GM12878 (cell line): ENCODE data around the gene RAB7B. TPM values are rescaled to one million over a fixed set of nuclear protein-coding genes. Genes with fewer than 3 reads are reported as not detected.

Experiments used
- ATAC-seq: fragments of 200-7000 bp; cut with Tn5 transposase; 3 replicates; pipeline ENCODE4 v1.9.1; 2020; ENCODE audit warnings: mild to moderate bottlenecking, moderate library complexity
- BruUV-seq: library from RNA; stranded (reverse); fragments of 400-500 nt; replicated peaks from 2 replicates; lab custom pipeline; 2021; lab: Mats Ljungman, UMichigan
- CTCF ChIA-PET: fragments of 300-600 bp; sonication (Branson Sonifier 250); formaldehyde crosslinking; extraction: SDS; loops from one replicate; lab custom pipeline; 2021; ENCODE audit warnings: inconsistent platforms; lab: Yijun Ruan, JAX
- POLR2A ChIA-PET: fragments of 350-600 bp; formaldehyde crosslinking; extraction: SDS; loops from one replicate; lab custom pipeline; 2021; ENCODE audit warnings: inconsistent platforms; lab: Charles Lee
- RAD21 ChIA-PET: fragments of 300-600 bp; sonication (Branson Sonifier 250); formaldehyde crosslinking; loops from one replicate; lab custom pipeline; 2023; ENCODE audit warnings: antibody characterized with exemption; ENCODE audit not compliant: unreplicated experiment; lab: Charles Lee
- SMC1A ChIA-PET: fragments of 300-600 bp; sonication (Branson Sonifier 250); formaldehyde crosslinking; loops from one replicate; lab custom pipeline; 2023; ENCODE audit not compliant: unreplicated experiment, uncharacterized antibody; lab: Charles Lee
- DNase-seq: peaks from one replicate; pipeline ENCODE4 v3.0.0-alpha.2; 2011; ENCODE audit warnings: low read depth, low spot score
- FAIRE-seq: peaks from 3 replicates; lab custom pipeline; 2011; peaks lifted over from hg19 to GRCh38; lab: Jason Lieb, UNC
- H2AFZ ChIP-seq: 2 replicates; pipeline ENCODE4 v1.6.0; 2011; ENCODE audit warnings: low read depth, low read length, control low read depth; ENCODE audit not compliant: control insufficient read depth
- H3K27ac ChIP-seq: 2 replicates; pipeline ENCODE4 v1.5.1; 2011; ENCODE audit warnings: control low read depth; ENCODE audit not compliant: control insufficient read depth, insufficient read depth
- H3K27me3 ChIP-seq, 2 experiments: replicated peaks in 1 of 2; 2 replicates each; pipeline versions ENCODE4 v1.6.0 to v1.6.1; 2011; ENCODE audit warnings: low read length in 1 of 2; ENCODE audit not compliant: control insufficient read depth in 2 of 2, insufficient read depth in 2 of 2
- H3K36me3 ChIP-seq, 2 experiments: 2 replicates each; pipeline ENCODE4 v1.5.1; 2011; ENCODE audit warnings: low read length in 1 of 2; ENCODE audit not compliant: control insufficient read depth in 2 of 2, insufficient read depth in 2 of 2
- H3K4me1 ChIP-seq: 2 replicates; pipeline ENCODE4 v1.6.1; 2011; ENCODE audit warnings: mild to moderate bottlenecking, low read length, moderate library complexity, mixed read lengths; ENCODE audit not compliant: control insufficient read depth, insufficient read depth
- H3K4me2 ChIP-seq: 2 replicates; pipeline ENCODE4 v1.6.0; 2011; ENCODE audit warnings: control low read depth; ENCODE audit not compliant: control insufficient read depth, insufficient read depth
- H3K4me3 ChIP-seq: fragments of 200-600 bp; sonication (generic); 2 replicates; pipeline ENCODE4 v1.5.1; 2016
- H3K79me2 ChIP-seq: 2 replicates; pipeline ENCODE4 v1.6.0; 2011; ENCODE audit warnings: low read length; ENCODE audit not compliant: control insufficient read depth, insufficient read depth
- H3K9ac ChIP-seq: 2 replicates; pipeline ENCODE4 v1.8.0; 2011; ENCODE audit warnings: low read length, control low read depth, mixed read lengths; ENCODE audit not compliant: control insufficient read depth, insufficient read depth
- H3K9me3 ChIP-seq: replicated peaks from 3 replicates; pipeline ENCODE4 v1.5.1; 2011; ENCODE audit warnings: mild to moderate bottlenecking, low read length; ENCODE audit not compliant: control insufficient read depth, insufficient read depth
- H4K20me1 ChIP-seq: 2 replicates; pipeline ENCODE4 v1.6.0; 2011; ENCODE audit not compliant: control insufficient read depth, insufficient read depth
- BCLAF1 ChIP-seq: fragments of 450-650 bp; IDR thresholded peaks from 2 replicates; pipeline ENCODE4 v1.6.1; 2017; ENCODE audit warnings: antibody characterized with exemption, mild to moderate bottlenecking, moderate library complexity
- EZH2 ChIP-seq: IDR thresholded peaks from 2 replicates; pipeline ENCODE4 v1.6.1; 2012; ENCODE audit warnings: low read depth, mild to moderate bottlenecking, control low read depth, inconsistent platforms, low read length, borderline replicate concordance; ENCODE audit not compliant: control insufficient read depth
- HSF1 ChIP-seq: fragments of 150-350 bp; IDR thresholded peaks from 2 replicates; pipeline ENCODE4 v1.6.1; 2014; ENCODE audit warnings: mild to moderate bottlenecking, low read depth, low read length
- IKZF1 ChIP-seq: fragments of 450-650 bp; conservative IDR thresholded peaks from 2 replicates; pipeline ENCODE4 v1.6.1; 2017; ENCODE audit warnings: antibody characterized with exemption, mild to moderate bottlenecking
- KDM1A ChIP-seq: fragments of 200-600 bp; sonication (generic); IDR thresholded peaks from 2 replicates; pipeline ENCODE4 v1.6.1; 2016; ENCODE audit warnings: borderline replicate concordance
- MTA2 ChIP-seq: fragments of 450-650 bp; IDR thresholded peaks from 2 replicates; pipeline ENCODE4 v1.6.1; 2016; ENCODE audit warnings: low read depth, mild to moderate bottlenecking, moderate library complexity
- NR2C2 ChIP-seq: IDR thresholded peaks from 2 replicates; pipeline ENCODE4 v1.6.1; 2011; ENCODE audit warnings: borderline replicate concordance, low read depth; ENCODE audit not compliant: control insufficient read depth, insufficient read length
- SIX5 ChIP-seq: IDR thresholded peaks from 2 replicates; pipeline ENCODE4 v1.6.1; 2011; ENCODE audit warnings: mild to moderate bottlenecking, low read depth, low read length, moderate library complexity; ENCODE audit not compliant: severe bottlenecking
- SREBF1 ChIP-seq: IDR thresholded peaks from 2 replicates; pipeline ENCODE4 v1.6.1; 2012; ENCODE audit warnings: mild to moderate bottlenecking, low read length
- SREBF2 ChIP-seq: IDR thresholded peaks from 2 replicates; pipeline ENCODE4 v1.6.1; 2012; ENCODE audit warnings: mild to moderate bottlenecking, low read length
- STAT1 ChIP-seq: fragments of 450-650 bp; conservative IDR thresholded peaks from 2 replicates; pipeline ENCODE4 v1.6.1; 2014; ENCODE audit warnings: antibody characterized with exemption, mild to moderate bottlenecking
- ZBTB11 ChIP-seq: fragments of 450-650 bp; formaldehyde crosslinking; IDR thresholded peaks from 2 replicates; pipeline ENCODE4 v1.5.0; 2022; ENCODE audit warnings: mild to moderate bottlenecking, missing genetic modification characterization
- WGBS: methylation state at CpG from one replicate; pipeline ENCODE4 v1.1.6; 2016; ENCODE audit warnings: low lambda C conversion rate; ENCODE audit not compliant: insufficient replicate concordance, insufficient coverage; ENCODE audit errors: missing lambda C conversion rate; 5-methylcytosine and 5-hydroxymethylcytosine counted together
- in situ Hi-C: fragments of 300-500 bp; cut with MboI; formaldehyde crosslinking; loops from 9 replicates; pipeline ENCODE4 v1.14.3; 2018; ENCODE audit warnings: mixed read lengths
- intact Hi-C: fragments of 100-400 bp; cut with micrococcal nuclease; formaldehyde crosslinking; loops from one replicate; pipeline ENCODE4 v1.14.2; 2022; ENCODE audit not compliant: unreplicated experiment
- polyA plus RNA-seq, 11 experiments: library from polyadenylated mRNA; depleted of rRNA in 4 of 11; unstranded in 6 of 11; stranded (reverse) in 5 of 11; fragments of >200 nt; fragmentation: Nextera tagmentation in 4 of 11; fragmentation: Illumina TruSeq in 1 of 11; extraction: Ambion mirVana in 4 of 11; extraction: Trizol in 1 of 11; gene quantifications; 1 replicate in 1 of 11; 2 replicates in 10 of 11; pipeline versions ENCODE4 v1.2.1 to v1.2.3, GENCODE V29; 2011 to 2016; ENCODE audit warnings: inconsistent platforms in 2 of 11, missing spikeins in 2 of 11, low read depth in 1 of 11
- total RNA-seq, 4 experiments: library from RNA; depleted of rRNA in 3 of 4; stranded (reverse); fragments of >200 nt in 3 of 4; fragmentation: Illumina TruSeq in 1 of 4; extraction: Trizol in 1 of 4; gene quantifications; 2 replicates each; pipeline versions ENCODE4 v1.2.1 to v1.2.3, GENCODE V29; 2013 to 2021

RAB7B gene
- total and polyA plus RNA-seq, 10 of the 15 experiments (the other 5 are each of a cell fraction or from before 2014, with no cell fraction given), result 0.09 TPM; not detected in 9

GRCh38 chr1:206004826-206005225 lies 1.6 kb upstream of the RAB7B start:
- BruUV-seq, result no TSS peak
- ATAC-seq, result no peak
- TF ChIP-seq STAT1, result no peak
- TF ChIP-seq HSF1, result no peak
- no peak for TF ChIP-seq SIX5
- no peak for TF ChIP-seq SREBF1
- no peak for TF ChIP-seq NR2C2
- no peak for TF ChIP-seq MTA2
- TF ChIP-seq KDM1A, result no peak
- TF ChIP-seq SREBF2, result no peak
- no peak for TF ChIP-seq BCLAF1
- no peak for TF ChIP-seq EZH2
- no peak for TF ChIP-seq ZBTB11
- TF ChIP-seq IKZF1, result no peak
- ChIA-PET RAD21 (no interaction called here), SMC1A (interaction anchor here (1.3 kb wide), 1 partner anchor 101 kb away, joined by 3 read pairs; no protein-coding TSS in a partner anchor), CTCF (no interaction called here), POLR2A (no interaction called here)
- Histone ChIP-seq H4K20me1 (no peaks in the 10 kb centered on the region), H3K27ac (no peak overlapping the region), H3K79me2 (no peaks in the 10 kb centered on the region), H3K36me3 (no peaks in the 10 kb centered on the region), H3K4me3 (no peak overlapping the region), H3K9ac (no peak overlapping the region), H3K9me3 (no peaks in the 10 kb centered on the region), H2AFZ (no peak overlapping the region), H3K4me1 (peaks cover 12% of the 10 kb centered on the region), H3K4me2 (no peak overlapping the region), H3K27me3 (0 out of 4 replicates have a peak, but pooled peaks cover 0 to 3% of the 10 kb centered on the region in 2 experiments)
- no peak for FAIRE-seq
- intact Hi-C loops (no loop called here), in situ Hi-C loops (no loop called here)
- WGBS, result 80% methylated on average over 12 of the region's 12 CpGs
- no peak for DNase-seq
